ENCODE measurements around the gene CMC1. TPM values are rescaled to one million over a fixed set of nuclear protein-coding genes. Genes with fewer than 3 reads are reported as not detected.
A peak's percentile ranks its signal among the peaks of the same experiment; 100 is the strongest.

Gene CMC1
- total RNA-seq, 2 donors from 2014 or later, result 10.5 to 16.2 TPM

DNA sequence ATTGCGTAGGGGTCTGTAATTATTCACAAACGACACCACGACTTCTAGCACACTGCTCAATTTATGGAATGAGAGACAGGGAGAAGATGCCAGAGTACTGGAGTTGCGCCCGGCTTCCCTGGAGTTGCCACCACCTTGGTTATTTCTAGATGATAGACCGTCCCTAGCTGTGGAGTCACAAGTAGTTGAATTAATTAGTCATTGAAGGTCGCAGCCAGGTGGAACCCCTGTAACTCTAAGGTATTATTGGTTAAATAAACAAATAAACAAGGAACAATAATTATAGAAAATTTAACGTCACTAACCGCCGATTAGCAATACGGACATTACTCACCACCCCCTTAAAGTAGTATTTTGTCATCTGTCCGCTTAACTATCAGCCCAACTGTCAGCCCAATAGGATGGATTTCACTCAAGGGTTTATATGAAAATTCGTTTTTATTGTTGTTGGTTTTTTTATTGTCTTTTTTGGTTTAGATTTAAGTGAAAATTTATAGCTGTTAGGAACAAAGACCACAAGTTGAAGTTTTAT lies 108.1 kb downstream of the CMC1 start:
- H3K4me1 ChIP-seq (replicated peaks), result peaks cover 5% of the 10 kb centered on the region
- no peak for DNase-seq (ENCODE audit: low spot score)
- intact Hi-C loops (cut with DNase I), result no loop called here

More for the DNA sequence above, 108.1 kb downstream of the CMC1 start:
- peak overlapping the region; percentile 95 to 98 for H3K27ac ChIP-seq
- H3K4me3 ChIP-seq, result peak overlapping the region; percentile 63 to 64
- 18% methylated on average over 13 of the region's 13 CpGs for WGBS
- H3K27me3 ChIP-seq (replicated peaks; ENCODE audit: insufficient read depth), result no peaks in the 10 kb centered on the region
- H3K9me3 ChIP-seq, result no peaks in the 10 kb centered on the region
- no peaks in the 10 kb centered on the region for H3K36me3 ChIP-seq
- TF ChIP-seq POLR2A (IDR thresholded peaks at IDR 0.05) (no peak), POLR2AphosphoS5 (IDR thresholded peaks at IDR 0.05) (no peak)
- TF ChIP-seq, protein P1, sequence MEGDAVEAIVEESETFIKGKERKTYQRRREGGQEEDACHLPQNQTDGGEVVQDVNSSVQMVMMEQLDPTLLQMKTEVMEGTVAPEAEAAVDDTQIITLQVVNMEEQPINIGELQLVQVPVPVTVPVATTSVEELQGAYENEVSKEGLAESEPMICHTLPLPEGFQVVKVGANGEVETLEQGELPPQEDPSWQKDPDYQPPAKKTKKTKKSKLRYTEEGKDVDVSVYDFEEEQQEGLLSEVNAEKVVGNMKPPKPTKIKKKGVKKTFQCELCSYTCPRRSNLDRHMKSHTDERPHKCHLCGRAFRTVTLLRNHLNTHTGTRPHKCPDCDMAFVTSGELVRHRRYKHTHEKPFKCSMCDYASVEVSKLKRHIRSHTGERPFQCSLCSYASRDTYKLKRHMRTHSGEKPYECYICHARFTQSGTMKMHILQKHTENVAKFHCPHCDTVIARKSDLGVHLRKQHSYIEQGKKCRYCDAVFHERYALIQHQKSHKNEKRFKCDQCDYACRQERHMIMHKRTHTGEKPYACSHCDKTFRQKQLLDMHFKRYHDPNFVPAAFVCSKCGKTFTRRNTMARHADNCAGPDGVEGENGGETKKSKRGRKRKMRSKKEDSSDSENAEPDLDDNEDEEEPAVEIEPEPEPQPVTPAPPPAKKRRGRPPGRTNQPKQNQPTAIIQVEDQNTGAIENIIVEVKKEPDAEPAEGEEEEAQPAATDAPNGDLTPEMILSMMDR (IDR thresholded peaks at IDR 0.05), result peak in 1 of 4 experiments; percentile 3

Other genes starting within 250 kb of the CMC1 start
- gene ZCWPW2, start 107.1 kb downstream of the CMC1 start, total RNA-seq, result 1 to 10 TPM in 1 of 2 donors, under 1 TPM in 1; 0.80 to 1.7 TPM
- 10 to 100 TPM; 45.4 to 55.2 TPM for gene AZI2, start 107.2 kb downstream of the CMC1 start, total RNA-seq